HepG2 (cell line): Measurements from ENCODE around the gene AASS. TPM values are rescaled to one million over a fixed set of nuclear protein-coding genes. Genes with fewer than 3 reads are reported as not detected.

Experiments used
- ATAC-seq: fragments of 200-7000 bp; cut with Tn5 transposase; 3 replicates; pipeline ENCODE4 v1.9.1; 2020; ENCODE audit warnings: mild to moderate bottlenecking, moderate library complexity
- BruUV-seq: library from RNA; stranded (reverse); fragments of 400-500 nt; replicated peaks from 2 replicates; lab custom pipeline; 2021; lab: Mats Ljungman, UMichigan
- CTCF ChIA-PET: fragments of 300-600 bp; formaldehyde crosslinking; extraction: SDS; loops from one replicate; lab custom pipeline; 2021; ENCODE audit warnings: low total read pairs, inconsistent platforms, low intra/inter-chr PET ratio; lab: Yijun Ruan, JAX
- POLR2A ChIA-PET: fragments of 350-600 bp; sonication (Branson Sonifier 250); formaldehyde crosslinking; loops from one replicate; lab custom pipeline; 2020; ENCODE audit warnings: antibody characterized with exemption, inconsistent platforms; lab: Yijun Ruan, JAX
- DNase-seq: peaks from one replicate; pipeline ENCODE4 v3.0.0-alpha.2; 2015; ENCODE audit warnings: low spot score
- FAIRE-seq: peaks from 3 replicates; lab custom pipeline; 2011; peaks lifted over from hg19 to GRCh38; lab: Jason Lieb, UNC
- H2AFZ ChIP-seq: one replicate; pipeline ENCODE4 v1.6.1; 2011; ENCODE audit warnings: low read length, inconsistent platforms
- H3K27ac ChIP-seq: fragments of 300-600 bp; 3 replicates; pipeline ENCODE4 v1.8.0; 2011; ENCODE audit warnings: mixed run types, mild to moderate bottlenecking, mixed read lengths, low read length, inconsistent platforms; ENCODE audit not compliant: insufficient read depth; ENCODE audit errors: extremely low read length
- H3K27me3 ChIP-seq, 2 experiments: fragments of 200-600 bp in 1 of 2; 2 replicates in 1 of 2; 3 replicates in 1 of 2; pipeline versions ENCODE4 v1.6.0 to v1.8.0; 2011; ENCODE audit warnings: low read length in 2 of 2, mild to moderate bottlenecking in 2 of 2, moderate library complexity in 2 of 2, inconsistent platforms in 1 of 2; ENCODE audit not compliant: insufficient read depth in 2 of 2, control insufficient read depth in 1 of 2
- H3K36me3 ChIP-seq, 2 experiments: fragments of 200-600 bp in 1 of 2; replicated peaks in 1 of 2; 2 replicates in 1 of 2; 3 replicates in 1 of 2; pipeline versions ENCODE4 v1.5.1 to v1.8.0; 2011; ENCODE audit warnings: low read length in 2 of 2, inconsistent platforms in 1 of 2; ENCODE audit not compliant: insufficient read depth in 2 of 2, control insufficient read depth in 1 of 2
- H3K4me1 ChIP-seq: 2 replicates; pipeline ENCODE4 v1.5.1; 2012; ENCODE audit warnings: low read length, inconsistent platforms; ENCODE audit not compliant: insufficient read depth
- H3K4me2 ChIP-seq: 2 replicates; pipeline ENCODE4 v1.6.0; 2011; ENCODE audit warnings: low read depth, low read length, inconsistent platforms
- H3K4me3 ChIP-seq, 3 experiments: fragments of 200-600 bp in 1 of 3; sonication (generic), shearing (Covaris generic) in 1 of 3; replicated peaks in 1 of 3; 2 replicates each; pipeline ENCODE4 v1.5.1; 2011 to 2016; ENCODE audit warnings: low read length in 3 of 3, inconsistent platforms in 2 of 3, low read depth in 2 of 3, mild to moderate bottlenecking in 2 of 3, control low read depth in 1 of 3, mixed read lengths in 1 of 3; ENCODE audit not compliant: insufficient read depth in 1 of 3
- H3K79me2 ChIP-seq: one replicate; pipeline ENCODE4 v1.6.1; 2011; ENCODE audit warnings: low read length, inconsistent platforms; ENCODE audit not compliant: insufficient read depth
- H3K9ac ChIP-seq: 2 replicates; pipeline ENCODE4 v1.6.0; 2011; ENCODE audit warnings: mild to moderate bottlenecking, low read depth, low read length, inconsistent platforms; ENCODE audit not compliant: insufficient read depth
- H3K9me3 ChIP-seq: 2 replicates; pipeline ENCODE4 v1.5.1; 2012; ENCODE audit warnings: mild to moderate bottlenecking, low read length
- H4K20me1 ChIP-seq: 2 replicates; pipeline ENCODE4 v1.6.0; 2011; ENCODE audit warnings: inconsistent platforms, mild to moderate bottlenecking, low read length, moderate library complexity; ENCODE audit not compliant: insufficient read depth
- CREBL2 ChIP-seq: sonication (generic); formaldehyde crosslinking; IDR thresholded peaks from 2 replicates; pipeline ENCODE4 v1.8.1; 2023; ENCODE audit warnings: missing genetic modification reagents, mild to moderate bottlenecking, borderline replicate concordance
- KLF13 ChIP-seq: sonication (generic); formaldehyde crosslinking; IDR thresholded peaks from 2 replicates; pipeline ENCODE4 v1.4.0; 2020; ENCODE audit warnings: mild to moderate bottlenecking, missing genetic modification reagents
- TBX2 ChIP-seq: sonication (generic); formaldehyde crosslinking; IDR thresholded peaks from 2 replicates; pipeline ENCODE4 v1.5.0; 2020; ENCODE audit warnings: missing genetic modification reagents, mild to moderate bottlenecking, borderline replicate concordance
- TIGD3 ChIP-seq: sonication (generic); formaldehyde crosslinking; IDR thresholded peaks from 2 replicates; pipeline ENCODE4 v1.5.1; 2020; ENCODE audit warnings: mild to moderate bottlenecking, missing genetic modification reagents, borderline replicate concordance
- ZNF292 ChIP-seq: sonication (generic); formaldehyde crosslinking; IDR thresholded peaks from 2 replicates; pipeline ENCODE4 v1.8.1; 2022; ENCODE audit warnings: mild to moderate bottlenecking, low read depth, missing genetic modification reagents, borderline replicate concordance
- WGBS: methylation state at CpG from one replicate; pipeline ENCODE4 v1.1.6; 2017; ENCODE audit warnings: low lambda C conversion rate; 5-methylcytosine and 5-hydroxymethylcytosine counted together
- in situ Hi-C: cut with HindIII; loops from 2 replicates; pipeline ENCODE4 v1.10.0; 2017; ENCODE audit warnings: low pct_unique_long_range_greater_than_20kb; ENCODE audit not compliant: extremely low pct_ligation_motif_present
- intact Hi-C: fragments of 100-400 bp; cut with micrococcal nuclease; formaldehyde crosslinking; loops from one replicate; pipeline ENCODE4 v1.10.0; 2022; ENCODE audit not compliant: unreplicated experiment
- polyA plus RNA-seq, 8 experiments: library from polyadenylated mRNA; depleted of rRNA in 3 of 8; stranded (reverse) in 7 of 8; unstranded in 1 of 8; fragments of >200 nt; fragmentation: Illumina TruSeq in 4 of 8; extraction: Trizol in 4 of 8; gene quantifications; 2 replicates each; pipeline versions ENCODE4 v1.2.1 to v1.2.3, GENCODE V29; 2011 to 2016; ENCODE audit warnings: low read depth in 4 of 8, missing spikeins in 1 of 8, mixed read lengths in 1 of 8; ENCODE audit not compliant: insufficient read depth in 1 of 8
- total RNA-seq, 5 experiments: library from RNA; depleted of rRNA; stranded (reverse); fragments of >200 nt; fragmentation: Illumina TruSeq; extraction: Trizol; gene quantifications; 2 replicates each; pipeline ENCODE4 v1.2.3, GENCODE V29; 2016; ENCODE audit warnings: low read depth in 1 of 5

The AASS gene
- total and polyA plus RNA-seq, 2 of the 13 experiments (the other 11 are each of a cell fraction or from before 2014, with no cell fraction given) = 11.6 to 43.9 TPM

- ChIA-PET CTCF (no interaction called here), POLR2A (no interaction called here)
- no peak for ATAC-seq
- Histone ChIP-seq H3K9ac (no peak overlapping the region), H3K36me3 (no peaks in the 10 kb centered on the region), H3K4me2 (no peak overlapping the region), H3K4me1 (no peaks in the 10 kb centered on the region), H2AFZ (no peak overlapping the region), H4K20me1 (no peaks in the 10 kb centered on the region), H3K79me2 (no peaks in the 10 kb centered on the region), H3K27me3 (peaks cover 0 to 2% of the 10 kb centered on the region in 2 experiments; a peak in 1 of 5 replicates), H3K9me3 (no peaks in the 10 kb centered on the region), H3K27ac (no peak overlapping the region), H3K4me3 (no peak overlapping the region)
- intact Hi-C loops = no loop called here
- TF ChIP-seq TBX2 (CRISPR knock-in tag) (no peak), ZNF292 (no peak), CREBL2 (CRISPR knock-in tag) (no peak)
- no peak for FAIRE-seq
- no peak for DNase-seq
- in situ Hi-C loops = no loop called here
- no TSS peak for BruUV-seq
These were observed 80.9 kb downstream of the AASS start for GRCh38 chr7:122063146-122063545.

GRCh38 chr7:122059542-122059941, 84.5 kb downstream of the AASS start:
- H3K4me3 ChIP-seq = no peak overlapping the region
- intact Hi-C loops (no loop called here), in situ Hi-C loops (no loop called here)
- BruUV-seq = no TSS peak
- no peak for TF ChIP-seq KLF13
- TF ChIP-seq TIGD3 (CRISPR knock-in tag) = no peak
- no peak overlapping the region for H3K9ac ChIP-seq
- H2AFZ ChIP-seq = no peak overlapping the region
- ATAC-seq = no peak
- H3K4me2 ChIP-seq = no peak overlapping the region
- no peak overlapping the region for H3K27ac ChIP-seq
- POLR2A ChIA-PET = no interaction called here
- H3K4me1 ChIP-seq = no peaks in the 10 kb centered on the region
- FAIRE-seq = no peak
- no peak for DNase-seq
- no peaks in the 10 kb centered on the region for H4K20me1 ChIP-seq
- H3K9me3 ChIP-seq = no peaks in the 10 kb centered on the region
- no peaks in the 10 kb centered on the region for H3K79me2 ChIP-seq
- WGBS = 2% methylated on average over 4 of the region's 4 CpGs
- CTCF ChIA-PET = no interaction called here
- no peaks in the 10 kb centered on the region for H3K36me3 ChIP-seq
- H3K27me3 ChIP-seq = peaks cover 0 to 2% of the 10 kb centered on the region in 2 experiments; a peak in 1 of 5 replicates
